Small intestine (tissue), 7 donors: ENCODE results near the gene FOXC2. TPM values are rescaled to one million over a fixed set of nuclear protein-coding genes. Genes with fewer than 3 reads are reported as not detected.

Experiments
- DNase-seq, 2 donors: peaks; one replicate each; pipeline versions ENCODE4 v3.0.0 to v3.0.0-alpha.2; 2013
- FAIRE-seq: peaks from 2 replicates; lab custom pipeline; 2012; peaks lifted over from hg19 to GRCh38; lab: Jason Lieb, UNC
- H3K27ac ChIP-seq, 3 donors: one replicate each; pipeline ENCODE4 v1.5.1; 2013; ENCODE audit warnings: low read length in 2 of 3, mild to moderate bottlenecking in 2 of 3, control low read depth in 1 of 3, inconsistent platforms in 1 of 3, low read depth in 1 of 3, moderate library complexity in 1 of 3
- H3K27me3 ChIP-seq, 3 donors: one replicate each; pipeline ENCODE4 v1.6.1; 2013; ENCODE audit warnings: low read length in 3 of 3, inconsistent platforms in 1 of 3; ENCODE audit not compliant: control insufficient read depth in 3 of 3, insufficient read depth in 3 of 3
- H3K36me3 ChIP-seq, 3 donors: one replicate each; pipeline ENCODE4 v1.6.1; 2013; ENCODE audit warnings: low read length in 3 of 3, inconsistent platforms in 1 of 3, low read depth in 1 of 3, mild to moderate bottlenecking in 1 of 3, moderate library complexity in 1 of 3; ENCODE audit not compliant: control insufficient read depth in 3 of 3, insufficient read depth in 2 of 3
- H3K4me1 ChIP-seq, 3 donors: one replicate each; pipeline ENCODE4 v1.6.1; 2013; ENCODE audit warnings: low read length in 2 of 3, inconsistent platforms in 1 of 3, low read depth in 1 of 3, mild to moderate bottlenecking in 1 of 3, moderate library complexity in 1 of 3; ENCODE audit not compliant: control insufficient read depth in 3 of 3, insufficient read depth in 2 of 3
- H3K4me3 ChIP-seq, 3 donors: one replicate each; pipeline ENCODE4 v1.5.1; 2013; ENCODE audit warnings: low read length in 3 of 3, control low read depth in 1 of 3, inconsistent platforms in 1 of 3, low read depth in 1 of 3, mild to moderate bottlenecking in 1 of 3, moderate library complexity in 1 of 3
- H3K9me3 ChIP-seq, 2 donors: one replicate each; pipeline ENCODE4 v1.6.1; 2013; ENCODE audit warnings: low read depth in 1 of 2, low read length in 1 of 2; ENCODE audit not compliant: control insufficient read depth in 2 of 2, insufficient read depth in 1 of 2
- WGBS, 3 donors: extraction: QIAGEN DNeasy Blood & Tissue Kit; methylation state at CpG; one replicate each; pipeline ENCODE4 v1.1.7; 2013; 5-methylcytosine and 5-hydroxymethylcytosine counted together
- polyA plus RNA-seq, 4 donors: library from polyadenylated mRNA; stranded (reverse) in 3 of 4; unstranded in 1 of 4; fragments of 200-250 nt in 3 of 4; fragments of 120-200 nt in 1 of 4; gene quantifications; one replicate each; pipeline versions ENCODE4 v1.2.1 to v1.2.3, GENCODE V29; 2013
- donor health status: healthy with polysubstance abuse.
- donor health status: control.
- donor health status: control.
- donor health status: Bipolar disorder and iron deficiency.
- donor health status: healthy.

FOXC2 gene
- polyA plus RNA-seq, 4 donors, result 0.13 to 0.97 TPM; not detected in 2

DNA sequence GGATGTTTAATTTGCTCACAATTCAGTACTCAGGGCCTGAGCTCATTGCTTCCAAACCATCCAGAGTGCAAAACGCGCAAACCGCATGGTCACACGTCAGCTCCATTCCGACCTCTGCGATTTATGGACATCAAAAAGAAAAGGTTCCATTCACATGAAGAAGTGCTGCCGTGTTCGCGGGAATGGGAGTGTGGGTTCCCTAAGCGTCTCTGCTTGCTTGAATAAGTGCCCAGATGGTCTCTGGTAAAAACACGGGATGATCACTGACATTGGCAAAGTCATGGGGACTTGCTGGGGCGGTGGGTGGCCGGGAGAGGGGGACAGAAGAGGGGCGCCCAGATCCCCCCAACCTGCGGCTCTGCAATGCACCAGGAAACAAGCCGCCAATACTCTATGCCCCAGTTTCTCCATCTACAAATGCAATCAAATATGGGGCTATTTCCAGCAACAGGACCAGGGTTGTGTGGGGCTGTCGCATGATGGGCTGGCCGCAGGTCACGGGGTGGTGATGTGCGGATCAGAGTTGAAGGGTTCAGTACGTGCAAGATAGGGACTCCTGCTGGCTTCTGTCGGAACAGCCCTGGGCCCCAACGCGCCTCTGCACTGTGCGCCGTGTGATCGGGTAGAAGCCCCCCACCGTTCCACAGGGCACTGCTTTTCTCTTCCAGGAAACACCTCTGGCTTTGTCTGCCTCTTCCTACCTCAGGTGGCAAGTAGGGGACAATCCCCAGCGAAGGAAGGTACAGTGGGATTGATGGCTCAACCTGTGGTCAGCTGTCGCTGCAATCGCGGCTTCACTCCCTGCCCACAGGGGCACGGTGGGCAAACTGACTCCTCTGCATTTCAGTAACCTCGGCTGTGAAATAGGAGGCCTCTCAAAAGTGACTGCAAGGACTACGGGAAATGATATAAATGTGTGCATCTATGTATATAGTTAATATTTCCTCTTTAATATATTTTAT is 45.1 kb upstream of the FOXC2 start:
- WGBS, 3 donors, result 76 to 86% (median 80%) methylated on average over 35 of the region's 35 CpGs
- H3K36me3 ChIP-seq, result peaks cover 0 to 16% (median 0%) of the 10 kb centered on the region in 3 donors
- peaks cover 0 to 8% (median 0%) of the 10 kb centered on the region in 3 donors for H3K4me1 ChIP-seq
- peaks cover 0 to 37% (median 11%) of the 10 kb centered on the region in 3 donors for H3K27me3 ChIP-seq
- H3K4me3 ChIP-seq, result no peak overlapping the region
- H3K9me3 ChIP-seq, result no peaks in the 10 kb centered on the region
- FAIRE-seq (no peak), DNase-seq (no peak)
- H3K27ac ChIP-seq, result no peak overlapping the region

DNA sequence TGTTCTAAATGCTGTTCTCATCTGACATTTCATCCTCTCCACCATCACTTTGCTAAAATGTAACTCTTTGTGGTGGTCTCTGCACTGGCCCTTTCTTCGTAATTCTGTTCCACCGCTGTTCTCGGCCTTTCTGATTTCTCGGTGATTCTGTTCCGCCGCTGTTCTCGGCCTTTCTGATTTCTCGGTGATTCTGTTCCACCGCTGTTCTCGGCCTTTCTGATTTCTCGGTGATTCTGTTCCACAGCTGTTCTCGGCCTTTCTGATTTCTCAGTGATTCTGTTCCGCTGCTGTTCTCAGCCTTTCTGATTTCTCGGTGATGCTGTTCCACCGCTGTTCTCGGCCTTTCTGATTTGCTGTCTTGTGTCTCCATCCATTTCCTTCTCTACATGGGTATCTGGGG is 44.0 kb upstream of the FOXC2 start:
- H3K4me1 ChIP-seq, result peaks cover 0 to 4% (median 0%) of the 10 kb centered on the region in 3 donors
- H3K9me3 ChIP-seq, result no peaks in the 10 kb centered on the region
- FAIRE-seq, result no peak
- no peak overlapping the region for H3K27ac ChIP-seq
- H3K27me3 ChIP-seq, result peaks cover 0 to 26% (median 4%) of the 10 kb centered on the region in 3 donors
- 83 to 88% (median 85%) methylated on average over 16 of the region's 16 CpGs for WGBS, 3 donors
- peaks cover 0 to 7% (median 0%) of the 10 kb centered on the region in 3 donors for H3K36me3 ChIP-seq
- H3K4me3 ChIP-seq, result no peak overlapping the region
- no peak for DNase-seq

DNA sequence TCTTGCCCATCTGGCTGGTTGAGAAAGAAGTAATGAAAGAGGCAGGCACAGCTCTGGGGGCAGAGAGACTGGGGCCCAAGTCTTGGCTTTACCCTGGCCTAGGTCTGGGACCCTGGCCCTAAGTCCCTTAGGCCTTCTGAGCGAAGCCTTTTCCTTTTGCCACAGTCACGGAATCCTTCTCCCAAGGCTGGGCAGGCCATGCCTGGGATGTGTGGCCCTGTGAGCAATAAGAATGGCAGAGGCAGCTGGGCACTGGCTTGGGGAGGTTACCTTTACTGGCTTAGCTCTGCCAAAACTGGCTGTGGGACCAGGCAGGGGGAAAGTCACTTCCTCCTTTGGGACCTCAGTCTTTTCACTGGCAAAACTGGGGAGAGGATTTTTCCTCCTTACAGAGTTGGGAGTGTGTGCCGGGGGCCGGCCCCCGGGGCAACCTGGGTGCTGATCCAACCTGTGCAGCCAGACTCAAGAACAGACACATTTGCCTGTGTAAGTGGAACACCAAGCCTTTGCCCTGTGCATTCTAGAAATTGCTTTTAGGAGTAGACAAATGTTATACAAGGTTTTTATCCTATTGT is 43.4 kb upstream of the FOXC2 start:
- DNase-seq (no peak), FAIRE-seq (no peak)
- Histone ChIP-seq H3K27me3 (peaks cover 0 to 20% (median 0%) of the 10 kb centered on the region in 3 donors), H3K36me3 (peaks cover 0 to under 1% (median 0%) of the 10 kb centered on the region in 3 donors), H3K4me1 (no peaks in the 10 kb centered on the region), H3K27ac (no peak overlapping the region), H3K4me3 (no peak overlapping the region), H3K9me3 (no peaks in the 10 kb centered on the region)
- 70 to 79% (median 71%) methylated on average over 5 of the region's 5 CpGs for WGBS, 3 donors

DNA sequence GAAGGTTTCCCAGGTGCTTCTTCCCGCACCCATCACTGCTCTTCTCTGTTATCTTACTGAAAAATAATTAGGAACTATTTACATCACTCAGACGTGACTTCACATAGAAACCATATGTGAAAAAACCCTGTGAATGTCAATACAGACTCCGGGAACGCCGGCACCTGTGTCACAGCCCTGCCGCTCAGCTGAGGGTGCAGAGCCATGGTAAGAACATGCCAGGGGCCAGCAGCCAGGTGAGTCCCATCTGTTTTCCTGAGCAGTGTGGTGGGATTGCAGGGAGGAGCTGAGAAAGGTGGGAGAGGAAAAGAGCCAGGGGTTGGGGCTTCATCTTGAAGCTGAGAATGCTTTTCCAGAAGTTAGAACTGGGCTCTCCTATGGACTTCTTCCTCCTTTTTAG is 42.6 kb upstream of the FOXC2 start:
- H3K9me3 ChIP-seq, result no peaks in the 10 kb centered on the region
- no peaks in the 10 kb centered on the region for H3K36me3 ChIP-seq
- WGBS, 3 donors, result 45 to 66% (median 54%) methylated on average over 6 of the region's 6 CpGs
- peaks cover 0 to 18% (median 0%) of the 10 kb centered on the region in 3 donors for H3K27me3 ChIP-seq
- H3K4me3 ChIP-seq, result no peak overlapping the region
- no peak for FAIRE-seq
- no peak for DNase-seq
- no peak overlapping the region for H3K27ac ChIP-seq
- no peaks in the 10 kb centered on the region for H3K4me1 ChIP-seq

DNA sequence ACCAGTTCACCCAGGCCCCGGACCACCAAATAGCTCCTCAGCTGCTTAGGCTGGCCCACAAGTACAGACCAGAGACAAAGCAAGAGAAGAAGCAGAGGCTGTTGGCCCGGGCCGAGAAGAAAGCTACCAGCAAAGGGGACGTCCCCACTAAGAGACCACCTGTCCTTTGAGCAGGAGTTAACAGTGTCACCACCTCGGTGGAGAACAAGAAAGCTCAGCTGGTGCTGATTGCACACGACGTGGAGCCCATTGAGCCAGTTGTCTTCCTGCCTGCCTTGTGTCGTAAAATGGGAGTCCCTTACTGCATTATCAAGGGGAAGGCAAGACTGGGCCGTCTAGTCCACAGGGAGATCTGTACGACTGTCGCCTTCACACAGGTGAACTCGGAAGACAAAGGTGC is 40.9 kb upstream of the FOXC2 start:
- Histone ChIP-seq H3K36me3 (peaks cover 0 to 5% (median 0%) of the 10 kb centered on the region in 3 donors), H3K9me3 (no peaks in the 10 kb centered on the region), H3K4me1 (no peaks in the 10 kb centered on the region), H3K4me3 (no peak overlapping the region), H3K27ac (no peak overlapping the region), H3K27me3 (peaks cover 0 to 7% (median 0%) of the 10 kb centered on the region in 3 donors)
- DNase-seq (no peak), FAIRE-seq (no peak)
- WGBS, 3 donors, result 58 to 70% (median 66%) methylated on average over 12 of the region's 12 CpGs

DNA sequence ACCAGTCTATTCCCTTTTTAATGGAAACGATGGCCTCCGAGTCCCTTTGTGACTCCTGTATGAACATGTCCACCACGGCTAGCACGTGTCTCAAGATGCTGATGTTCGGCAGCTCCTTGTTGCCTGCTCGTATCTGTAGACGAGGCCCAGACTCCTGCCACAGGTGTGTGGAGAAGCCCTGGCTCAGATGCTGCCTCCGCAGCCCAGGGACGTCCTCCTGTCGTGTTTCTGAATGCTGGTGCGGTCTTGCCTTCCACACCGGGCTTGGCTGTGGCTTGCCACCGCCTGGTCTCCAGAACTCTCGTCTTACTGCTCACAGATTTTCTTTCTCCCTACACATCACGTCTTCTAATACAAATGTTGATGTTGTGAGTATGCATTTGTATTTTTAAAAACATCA is 39.3 kb upstream of the FOXC2 start:
- Histone ChIP-seq H3K9me3 (no peaks in the 10 kb centered on the region), H3K4me3 (no peak overlapping the region), H3K27me3 (peaks cover 0 to 2% (median 0%) of the 10 kb centered on the region in 3 donors), H3K27ac (no peak overlapping the region), H3K4me1 (no peaks in the 10 kb centered on the region), H3K36me3 (peaks cover 3 to 17% (median 4%) of the 10 kb centered on the region in 3 donors)
- 93 to 96% (median 95%) methylated on average over 15 of the region's 15 CpGs for WGBS, 3 donors
- FAIRE-seq (no peak), DNase-seq (no peak)

DNA sequence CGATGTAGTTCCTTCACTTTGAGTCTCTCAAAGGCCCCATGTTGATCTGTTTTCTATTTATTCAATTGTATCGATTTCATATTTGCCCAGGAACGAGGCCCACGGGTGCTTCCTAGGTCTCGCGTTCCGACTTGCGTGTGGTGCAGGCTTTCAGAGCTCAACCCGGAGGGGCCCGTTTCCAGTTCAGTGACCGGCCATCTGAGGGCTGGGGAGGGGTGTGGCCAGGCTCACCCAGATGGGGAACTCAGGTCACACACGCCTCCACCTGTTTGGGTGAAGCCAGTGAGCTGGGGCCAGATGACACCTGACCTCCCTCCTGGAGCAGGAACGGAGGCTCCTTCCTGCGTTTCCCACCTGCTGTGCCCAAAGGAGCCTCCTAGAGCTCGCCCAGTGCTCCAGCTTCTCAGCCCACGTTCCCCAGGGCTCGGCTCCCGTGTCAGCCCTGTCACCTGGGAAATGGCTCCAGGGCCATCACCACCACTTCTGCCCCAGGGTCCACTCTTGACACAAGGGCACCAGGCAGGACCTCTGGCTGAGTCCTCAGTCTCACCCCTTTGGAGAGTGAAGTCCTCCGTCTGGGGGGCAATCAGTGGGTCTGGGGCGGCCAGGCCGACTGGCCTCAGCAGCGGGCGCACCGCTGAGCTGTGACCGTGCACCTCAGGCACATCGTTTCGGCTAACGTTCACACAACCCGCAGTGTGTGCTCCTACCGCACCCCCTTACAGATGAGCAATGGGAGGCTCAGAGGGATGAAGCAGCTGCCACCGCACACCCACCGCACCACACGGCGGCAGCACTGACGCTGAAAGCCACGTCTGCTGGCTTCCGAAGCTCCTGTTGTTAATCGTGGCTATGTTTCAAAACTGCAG is 38.3 kb upstream of the FOXC2 start:
- Histone ChIP-seq H3K9me3 (no peaks in the 10 kb centered on the region), H3K27me3 (peaks cover 0 to 2% (median 0%) of the 10 kb centered on the region in 3 donors), H3K36me3 (peaks cover 3 to 21% (median 4%) of the 10 kb centered on the region in 3 donors), H3K4me1 (no peaks in the 10 kb centered on the region), H3K4me3 (no peak overlapping the region), H3K27ac (no peak overlapping the region)
- FAIRE-seq (no peak), DNase-seq (no peak)
- 93 to 94% (median 94%) methylated on average over 37 to 38 of the region's 38 CpGs for WGBS, 3 donors

DNA sequence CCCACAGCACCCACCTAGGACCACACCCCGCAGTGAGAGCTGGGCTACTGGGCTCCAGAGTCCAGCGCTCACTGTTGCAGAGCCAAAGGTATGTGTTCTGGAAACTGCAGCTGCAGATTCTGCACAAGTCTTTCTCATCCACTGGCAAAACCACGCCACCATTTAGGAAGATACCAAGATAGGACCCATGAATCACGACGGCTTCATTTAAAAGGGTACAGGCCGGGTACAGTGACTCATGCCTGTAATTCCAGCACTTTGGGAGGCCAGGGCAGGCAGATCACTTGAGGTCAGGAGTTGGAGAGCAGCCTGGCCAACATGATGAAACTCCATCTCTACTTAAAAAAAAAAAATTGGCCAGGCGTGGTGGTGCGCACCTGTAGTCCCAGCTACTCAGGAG is 37.5 kb upstream of the FOXC2 start:
- H3K36me3 ChIP-seq, result peaks cover 3 to 21% (median 4%) of the 10 kb centered on the region in 3 donors
- WGBS, 3 donors, result 83 to 92% (median 89%) methylated on average over 8 of the region's 8 CpGs
- no peak for FAIRE-seq

More for the DNA sequence above, 37.5 kb upstream of the FOXC2 start:
- DNase-seq, result no peak
- Histone ChIP-seq H3K27ac (no peak overlapping the region), H3K4me3 (no peak overlapping the region), H3K4me1 (no peaks in the 10 kb centered on the region), H3K9me3 (no peaks in the 10 kb centered on the region), H3K27me3 (no peaks in the 10 kb centered on the region)
